Esophagus muscularis mucosa (tissue), 4 donors: ENCODE measurements around the gene ZBP1.

Experiments
- CTCF ChIP-seq, 3 experiments: fragments of 200-600 bp in 2 of 3; fragments of 450-650 bp in 1 of 3; sonication (generic) in 2 of 3; IDR thresholded peaks; one replicate each; pipeline ENCODE4 v1.5.1; 2017 to 2019; ENCODE audit warnings: antibody characterized with exemption in 3 of 3, mild to moderate bottlenecking in 2 of 3, moderate library complexity in 1 of 3
- EP300 ChIP-seq: sonication (generic); formaldehyde crosslinking; IDR thresholded peaks from one replicate; pipeline ENCODE4 v1.6.1; 2017; ENCODE audit warnings: antibody characterized with exemption
- POLR2A ChIP-seq: fragments of 450-650 bp; IDR thresholded peaks from one replicate; pipeline ENCODE4 v1.6.1; 2017; ENCODE audit warnings: antibody characterized with exemption, moderate library complexity, mild to moderate bottlenecking, low read depth
- POLR2AphosphoS5 ChIP-seq, 2 donors: sonication (generic); formaldehyde crosslinking; IDR thresholded peaks; one replicate each; pipeline ENCODE4 v1.6.1; 2017; ENCODE audit warnings: antibody characterized with exemption in 2 of 2

GRCh38 chr20:57571782-57572416 is 48.3 kb downstream of the ZBP1 start:
- TF ChIP-seq POLR2AphosphoS5 (IDR thresholded peaks at IDR 0.05) (no peak), CTCF (IDR thresholded peaks at IDR 0.05) (no peak), POLR2A (no peak), EP300 (no peak)
